ENCODE measurements around the gene DNASE1L2.

DNASE1L2 gene

DNA sequence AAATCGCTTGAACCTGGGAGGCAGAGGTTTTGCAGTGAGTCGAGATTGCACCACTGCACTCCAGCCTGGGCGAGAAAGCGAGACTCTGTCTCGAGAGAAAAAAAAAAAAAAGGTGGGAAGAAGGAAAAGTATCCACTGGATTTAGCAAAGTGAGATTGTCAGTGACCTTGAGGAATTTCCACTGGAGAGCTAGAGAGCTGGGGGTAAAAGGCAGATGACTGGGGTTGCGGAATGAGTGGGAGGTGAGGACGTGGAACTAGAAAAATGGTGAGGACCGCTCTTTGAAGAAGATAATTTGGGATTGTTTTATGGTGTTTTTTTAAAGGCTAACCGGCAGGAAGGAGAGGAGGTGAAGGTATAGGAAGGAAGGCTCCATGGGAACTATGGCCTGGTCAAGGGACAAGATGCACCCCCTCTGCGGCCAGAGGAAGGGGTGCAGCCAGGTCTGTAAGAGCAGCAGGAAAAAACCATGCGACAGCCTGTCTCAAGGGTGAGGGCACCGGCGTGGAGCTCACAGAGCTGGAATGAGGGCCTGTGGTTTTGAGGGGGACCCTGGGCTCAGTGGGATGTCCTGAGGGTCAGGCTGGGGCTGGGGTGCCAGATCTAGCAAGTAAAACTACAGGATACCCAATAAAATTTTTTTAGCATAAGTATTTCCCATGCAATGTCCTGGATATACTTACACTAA, 31.7 kb upstream of the DNASE1L2 start:
- no peak for DNase-seq

- DNase-seq: peak; percentile 73 to 75
These were observed 30.9 kb upstream of the DNASE1L2 start, which contains the start of gene MLST8 for GRCh38 chr16:2205104-2205966. MLST8 (plus strand) TSS chr16:2205454; CDS start chr16:2206086, 632 bp downstream.

GRCh38 chr16:2205967-2206313, 30.3 kb upstream of the DNASE1L2 start:
- no peak for DNase-seq

- DNase-seq: no peak
These were observed 29.8 kb upstream of the DNASE1L2 start for GRCh38 chr16:2206420-2206779.

DNA sequence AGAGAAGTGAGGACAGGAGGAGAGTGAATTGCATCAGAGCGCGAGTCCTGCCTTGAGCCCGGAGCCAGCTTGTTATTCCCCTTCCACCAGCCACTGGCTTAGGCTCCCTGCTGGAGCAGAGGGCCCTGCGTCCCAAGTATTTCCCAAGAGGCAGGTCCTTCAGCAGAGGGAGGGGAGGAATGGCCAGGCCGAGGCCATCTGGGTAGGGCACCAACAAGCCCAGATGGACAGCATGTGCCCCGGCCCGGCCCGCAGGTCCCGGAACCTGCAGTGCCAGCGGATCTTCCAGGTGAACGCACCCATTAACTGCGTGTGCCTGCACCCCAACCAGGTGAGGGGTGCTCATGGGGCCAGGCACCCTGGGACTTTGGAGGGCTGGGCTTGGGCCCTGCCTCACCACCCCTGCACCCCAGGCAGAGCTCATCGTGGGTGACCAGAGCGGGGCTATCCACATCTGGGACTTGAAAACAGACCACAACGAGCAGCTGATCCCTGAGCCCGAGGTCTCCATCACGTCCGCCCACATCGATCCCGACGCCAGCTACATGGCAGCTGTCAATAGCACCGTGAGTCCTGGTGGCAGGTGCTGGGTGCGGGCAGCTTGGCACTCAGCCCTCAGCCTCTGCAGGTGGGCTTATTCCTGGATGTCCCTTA, 29.3 kb upstream of the DNASE1L2 start:
- DNase-seq: peak; percentile 34 to 39

DNA sequence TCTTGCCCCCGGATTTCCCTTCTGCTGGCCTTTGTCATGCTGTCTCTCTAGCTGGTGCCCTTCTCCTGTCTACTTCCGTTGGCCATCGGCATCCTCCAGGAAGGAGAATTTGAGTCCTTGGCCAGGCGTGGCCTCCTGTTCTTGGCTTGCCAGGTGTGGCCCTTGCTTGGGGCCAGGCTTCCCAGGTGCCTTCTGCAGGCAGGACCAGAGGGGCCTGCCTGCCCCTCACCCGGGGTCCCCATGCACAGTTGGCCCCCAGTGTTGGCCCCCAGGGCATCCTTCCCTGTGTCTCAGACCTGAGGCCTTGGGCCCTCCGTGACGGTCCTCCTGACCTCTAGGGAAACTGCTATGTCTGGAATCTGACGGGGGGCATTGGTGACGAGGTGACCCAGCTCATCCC, 28.4 kb upstream of the DNASE1L2 start:
- no peak for DNase-seq

GRCh38 chr16:2208308-2208707, 27.9 kb upstream of the DNASE1L2 start:
- DNase-seq: peak; percentile 52 to 71

DNA sequence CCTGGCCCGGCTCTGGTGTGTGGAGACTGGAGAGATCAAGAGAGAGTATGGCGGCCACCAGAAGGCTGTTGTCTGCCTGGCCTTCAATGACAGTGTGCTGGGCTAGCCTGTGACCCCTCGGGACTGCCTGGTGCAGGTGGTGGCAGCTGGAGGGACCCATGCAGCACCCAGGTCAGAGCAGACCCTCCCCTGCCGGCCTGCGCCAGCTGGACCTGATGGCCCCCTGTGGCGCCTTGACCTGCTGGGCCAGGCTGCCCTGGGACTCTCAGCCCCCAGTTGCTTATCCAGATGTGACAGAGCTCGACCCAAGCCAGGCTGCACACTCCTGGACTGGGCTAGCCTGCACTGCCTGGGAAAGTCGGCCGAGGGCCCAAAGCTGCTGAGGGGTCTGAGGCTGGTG, 27.5 kb upstream of the DNASE1L2 start:
- DNase-seq: no peak

DNA sequence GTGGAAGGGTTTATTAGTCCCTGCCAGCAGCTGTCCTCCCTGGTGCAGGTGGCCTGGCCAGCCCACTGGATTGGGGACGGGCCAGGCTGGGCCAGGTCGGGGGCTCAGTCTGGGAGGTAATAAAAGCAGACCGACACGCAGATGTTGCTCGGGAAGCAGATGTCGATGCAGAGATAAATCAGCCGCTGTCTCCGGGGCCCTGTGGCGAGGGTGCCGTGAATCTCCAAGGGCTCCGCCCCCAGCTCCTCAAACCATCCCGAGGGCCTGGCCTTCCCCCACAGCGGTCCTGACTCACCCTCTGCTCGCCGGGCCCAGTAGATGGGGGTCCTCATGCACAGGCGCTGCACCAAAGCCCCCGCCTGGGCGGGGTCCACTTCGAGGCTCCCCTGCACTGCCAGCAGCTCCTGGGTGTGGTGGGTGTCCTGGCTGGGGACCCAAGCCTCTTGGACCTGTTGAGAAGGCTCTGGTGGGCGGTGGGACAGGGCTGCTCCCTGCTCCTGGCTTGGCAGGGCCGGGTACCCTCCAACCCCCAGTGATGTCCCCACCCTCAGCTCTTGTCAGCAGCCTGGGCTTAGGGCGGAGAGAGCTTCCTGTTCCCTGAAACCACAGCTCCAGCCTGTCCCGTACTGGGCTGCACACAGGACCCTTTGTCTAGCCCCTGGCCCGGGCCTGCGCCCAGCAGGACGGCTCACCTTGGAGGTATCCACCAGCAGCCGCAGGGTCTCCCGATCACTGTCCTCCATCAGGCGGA, 26.8 kb upstream of the DNASE1L2 start:
- DNase-seq: peak; percentile 58 to 84

DNA sequence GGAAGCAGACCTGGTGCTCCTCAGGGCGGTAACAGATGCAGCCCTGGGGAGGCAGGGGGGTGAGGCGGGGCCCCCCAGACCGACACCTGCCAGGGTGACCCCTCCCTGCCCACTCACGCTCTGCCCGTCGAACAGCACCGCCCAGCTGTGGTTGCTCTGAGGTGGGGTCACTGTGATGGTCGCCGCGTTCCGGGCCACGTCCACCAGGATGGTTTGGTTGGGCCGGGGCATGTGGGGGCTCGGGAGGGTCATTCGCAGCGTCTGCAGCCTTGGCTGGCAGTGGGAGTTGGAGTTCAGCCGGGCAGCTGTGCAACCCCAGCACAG, 26.3 kb upstream of the DNASE1L2 start:
- no peak for DNase-seq

- DNase-seq: no peak
These were observed 25.6 kb upstream of the DNASE1L2 start, which contains the start of gene BRICD5 for GRCh38 chr16:2210386-2211365. BRICD5 (minus strand) TSS chr16:2210863; CDS start chr16:2210833, 30 bp downstream.

- no peak for DNase-seq
These were observed 24.3 kb upstream of the DNASE1L2 start for GRCh38 chr16:2211923-2212347.

DNA sequence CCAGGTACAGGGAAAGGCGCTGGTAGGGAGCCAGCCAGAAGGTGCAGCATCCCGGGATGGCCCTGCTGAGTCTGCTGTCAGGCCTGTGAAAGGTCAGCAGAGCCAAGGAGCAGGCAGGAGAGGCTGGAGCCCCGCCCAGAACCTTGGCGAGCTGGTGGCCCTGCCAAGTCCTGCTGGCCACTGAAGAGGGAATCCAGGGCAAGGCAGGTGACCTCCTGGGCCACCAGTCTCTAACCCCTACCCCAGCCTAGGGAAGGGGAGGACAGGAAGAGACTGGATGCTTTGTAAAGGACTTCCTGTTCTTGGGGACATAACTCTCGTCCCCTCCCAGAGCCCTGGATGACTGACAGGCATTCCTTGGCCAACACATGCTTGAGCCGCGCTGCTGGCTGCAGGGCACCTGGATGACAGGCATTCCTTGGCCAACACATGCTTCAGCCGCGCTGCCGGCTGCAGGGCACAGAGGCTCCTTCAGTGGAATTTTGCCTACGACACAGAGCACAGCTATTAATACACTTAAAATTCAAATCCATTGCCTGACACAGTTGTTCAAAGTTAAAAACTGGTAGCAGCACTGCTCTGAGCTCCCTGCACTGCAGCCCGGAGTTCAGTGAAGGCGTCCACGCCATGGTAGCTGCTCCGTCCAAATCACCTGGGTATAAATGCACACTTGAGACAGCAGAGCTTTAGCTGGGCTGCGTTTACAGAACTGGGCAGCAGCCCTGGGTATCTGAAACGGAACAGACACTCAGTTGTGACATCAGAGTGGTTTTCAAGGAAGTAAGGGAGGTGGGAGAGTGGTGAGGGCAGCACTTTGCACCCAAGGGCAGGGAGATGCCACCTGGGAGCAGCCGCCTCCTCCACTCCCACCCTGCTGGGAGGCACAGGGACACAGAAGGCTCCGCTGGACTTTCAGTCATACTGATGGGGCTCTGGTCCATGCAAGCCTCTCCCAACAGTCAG, 23.6 kb upstream of the DNASE1L2 start:
- no peak for DNase-seq

DNA sequence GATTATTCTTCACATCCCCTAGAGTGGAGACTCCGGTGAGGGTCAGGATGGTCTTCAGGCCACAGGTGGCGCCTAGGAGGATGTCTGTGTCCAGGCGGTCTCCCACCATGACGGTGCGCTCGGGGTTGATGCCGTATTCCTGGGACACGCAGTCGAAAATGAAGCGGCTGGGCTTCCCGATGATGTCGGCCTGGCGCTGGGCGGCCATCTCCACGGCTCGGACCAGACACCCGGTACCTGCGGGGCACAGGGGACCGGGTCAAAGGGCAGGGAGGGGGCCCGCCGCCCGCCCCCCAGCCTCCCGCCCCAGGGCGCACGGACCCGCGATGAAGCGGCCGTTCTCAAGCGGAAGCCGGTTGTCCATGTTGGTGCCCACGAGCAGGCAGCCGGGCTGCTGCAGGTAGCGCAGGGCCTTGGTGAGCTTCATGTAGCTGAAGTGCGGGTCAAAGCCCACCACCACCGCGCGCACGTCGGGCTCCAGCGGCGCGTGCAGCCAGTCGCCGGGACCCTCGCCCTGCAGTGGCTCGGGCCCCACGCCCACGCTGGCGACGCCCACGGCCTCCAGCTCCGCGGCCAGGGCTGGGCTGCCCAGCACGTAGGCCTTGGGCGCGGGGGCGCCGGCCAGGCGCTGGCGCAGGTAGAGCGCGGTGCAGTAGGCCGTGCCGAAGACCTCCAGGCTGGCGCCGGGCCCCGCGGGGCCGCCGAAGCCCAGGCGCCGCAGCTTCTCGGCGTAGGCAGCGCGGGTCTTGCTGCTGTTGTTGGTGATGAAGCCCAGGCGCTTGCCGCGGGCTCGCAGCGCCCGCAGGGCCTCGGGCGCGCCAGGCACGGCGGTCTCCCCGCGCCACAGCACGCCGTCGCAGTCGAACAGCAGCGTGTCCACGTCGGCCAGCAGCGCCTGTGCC, 22.2 kb upstream of the DNASE1L2 start:
- no peak for DNase-seq

DNA sequence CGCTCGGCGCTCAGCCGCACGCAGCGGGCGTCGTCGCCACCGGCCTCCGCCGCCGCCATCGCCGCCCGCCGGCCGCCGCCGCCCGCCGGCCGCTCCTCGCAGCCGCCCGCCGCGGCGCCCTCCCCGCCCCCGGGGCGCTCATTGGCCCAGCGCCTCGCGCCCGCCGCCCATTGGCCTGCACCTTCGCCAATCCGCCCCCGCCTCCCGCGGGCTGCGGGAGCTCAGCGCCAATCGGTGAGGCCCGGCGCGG, 21.6 kb upstream of the DNASE1L2 start, which contains the start of gene PGP:
Gene PGP, minus strand, starts transcription at position 122 of the 250 bp plus-strand sequence. Its CDS starts 63 bp downstream, at position 59.
- no peak for DNase-seq

- DNase-seq: no peak
These were observed 19.9 kb upstream of the DNASE1L2 start for GRCh38 chr16:2216330-2216729.

DNA sequence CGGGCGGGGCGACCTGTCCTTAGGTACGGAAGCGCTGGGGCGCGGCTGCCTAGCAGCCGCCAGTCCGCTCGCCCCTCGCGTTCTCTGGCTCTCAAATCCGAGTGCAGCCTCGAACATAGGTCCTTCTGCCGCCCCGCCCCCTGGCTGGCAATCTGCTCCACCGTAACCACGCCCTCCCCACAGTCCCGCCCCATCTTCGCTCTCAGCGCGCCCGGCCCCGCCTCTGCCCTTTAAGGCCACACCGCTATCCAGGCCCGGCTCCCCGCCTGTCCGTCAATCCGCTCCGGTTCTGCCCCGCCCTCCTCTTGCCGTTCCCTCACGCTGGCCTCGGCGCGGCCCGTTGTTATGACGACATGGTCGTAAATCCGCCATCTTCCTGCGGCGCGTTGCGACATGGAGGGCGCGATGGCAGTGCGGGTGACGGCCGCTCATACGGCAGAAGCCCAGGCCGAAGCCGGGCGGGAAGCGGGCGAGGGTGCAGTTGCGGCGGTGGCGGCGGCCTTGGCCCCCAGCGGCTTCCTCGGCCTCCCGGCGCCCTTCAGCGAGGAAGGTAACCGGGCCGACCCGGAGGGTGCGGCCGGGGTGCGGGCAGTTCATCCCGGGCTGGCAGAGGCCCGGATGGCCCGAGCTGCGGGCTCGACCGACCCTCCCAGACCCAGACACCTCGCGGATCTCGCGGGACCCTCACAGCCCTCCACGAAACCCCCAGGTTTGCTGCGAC, 12.9 kb upstream of the DNASE1L2 start, which contains the start of gene E4F1:
Gene E4F1, plus strand, starts transcription at position 371 of the 721 bp plus-strand sequence. Its CDS starts 23 bp downstream, at position 394.
- peak; percentile 99 for DNase-seq

GRCh38 chr16:2223942-2224486, 12.2 kb upstream of the DNASE1L2 start:
- peak; percentile 34 to 43 for DNase-seq

Data from SHP77 (cell line).